Stimulated activated CD4-positive, alpha-beta T cell treated with anti-CD3 and anti-CD28 coated beads, Interleukin-2, amount 100 ng/mL, for 48 hours (primary cell): ENCODE data around the gene TOE1.
"Not testable (repeated sequence)": the region's sequence is repeated elsewhere in the genome, so short reads cannot be mapped to it uniquely, and the experiment has no call there.

Source experiments
- DNase-seq, 2 donors: peaks; one replicate each; pipeline ENCODE4 v3.0.0-alpha.2; 2020

The TOE1 gene

GRCh38 chr1:45356186-45356585, 16.2 kb downstream of the TOE1 start:
- no peak for DNase-seq

DNA sequence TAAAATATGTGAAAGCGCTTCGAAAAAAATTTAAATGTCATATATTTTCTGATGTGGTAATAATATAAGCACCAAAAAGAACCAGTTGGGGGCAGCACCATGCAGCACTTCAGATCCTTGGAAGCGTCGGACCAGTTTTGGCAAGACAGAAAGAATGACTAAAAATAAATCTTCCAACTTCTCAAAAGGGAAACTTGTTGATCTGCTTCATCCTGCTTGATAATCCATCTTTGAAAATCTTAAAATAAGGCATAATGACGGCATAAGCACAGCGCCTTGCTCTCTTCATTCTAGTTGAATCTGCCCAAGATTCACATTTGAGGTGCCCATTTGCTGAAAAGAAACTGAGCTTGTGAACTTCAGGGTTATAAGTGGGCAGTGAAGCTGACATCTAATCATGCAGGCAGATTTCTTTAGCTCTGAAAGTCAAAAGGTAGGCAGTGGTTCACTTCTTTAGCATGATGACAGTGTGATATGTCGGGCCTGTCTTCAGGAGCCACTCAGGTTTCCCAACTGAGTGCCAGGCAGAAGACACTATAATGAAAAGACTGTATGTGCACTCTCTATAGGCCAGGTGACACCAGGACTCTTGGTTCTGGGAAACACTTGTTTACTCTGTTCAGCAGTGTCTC, 20.0 kb downstream of the TOE1 start:
- DNase-seq: peak; percentile 40 to 46

GRCh38 chr1:45360981-45361380, 21.0 kb downstream of the TOE1 start:
- DNase-seq: not testable (repeated sequence)

DNA sequence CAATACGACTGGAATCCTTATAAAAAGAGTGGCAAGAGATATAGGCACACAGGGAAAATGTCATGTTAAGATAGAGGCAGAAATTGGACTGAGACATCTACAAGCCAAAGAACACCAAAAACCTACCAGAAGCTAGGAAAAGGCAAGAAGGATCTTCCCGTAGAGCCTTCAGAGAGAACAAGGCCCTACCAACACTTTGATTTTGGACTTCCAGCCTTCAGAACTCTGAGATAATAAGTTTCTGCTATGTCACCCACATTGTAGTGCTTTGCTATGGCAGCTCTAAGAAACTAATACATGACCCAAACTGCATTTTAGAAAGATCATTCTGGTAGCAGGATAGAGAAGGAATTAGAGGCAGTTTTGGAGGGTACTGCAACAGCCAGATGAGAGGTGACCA, 24.3 kb downstream of the TOE1 start:
- no peak for DNase-seq

DNA sequence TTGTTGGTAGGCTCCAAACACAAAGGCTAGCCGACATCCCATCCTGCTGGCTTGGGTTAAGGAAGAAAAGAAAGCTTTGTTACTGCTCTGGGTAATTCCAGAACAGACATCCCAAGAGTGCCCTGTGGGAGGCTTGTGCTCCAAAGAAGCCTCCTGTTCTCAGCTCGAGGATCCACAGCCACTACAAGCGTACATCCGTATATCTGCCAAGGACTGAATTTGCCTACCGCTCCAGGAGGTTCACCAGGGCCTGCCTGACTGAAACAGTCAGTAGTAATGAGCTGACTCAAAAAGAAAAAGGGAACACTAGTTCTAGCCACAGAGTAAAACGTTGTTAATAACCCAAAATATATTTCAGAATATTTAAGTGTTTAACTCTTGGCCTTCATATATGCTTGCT, 25.1 kb downstream of the TOE1 start:
- no peak for DNase-seq

DNA sequence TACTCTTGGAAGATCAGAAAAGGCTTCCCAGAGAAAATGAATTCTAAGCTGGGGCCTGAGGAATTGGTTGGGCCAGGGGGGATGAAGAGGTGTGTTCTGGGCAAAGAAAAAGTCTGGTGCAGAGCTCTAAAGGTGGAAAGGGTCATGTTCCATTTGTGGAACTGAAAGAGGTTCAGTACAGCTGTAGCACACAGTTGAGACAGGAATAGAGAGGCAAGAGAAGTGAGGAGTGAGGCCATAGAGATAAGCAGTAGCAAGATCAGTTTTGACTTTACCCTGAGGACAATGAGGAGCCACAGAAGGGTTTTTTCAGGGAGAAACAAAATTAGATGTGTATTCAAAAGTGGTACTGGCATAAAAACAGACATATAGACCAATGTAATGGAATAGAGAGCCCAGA, 30.6 kb downstream of the TOE1 start:
- no peak for DNase-seq

DNA sequence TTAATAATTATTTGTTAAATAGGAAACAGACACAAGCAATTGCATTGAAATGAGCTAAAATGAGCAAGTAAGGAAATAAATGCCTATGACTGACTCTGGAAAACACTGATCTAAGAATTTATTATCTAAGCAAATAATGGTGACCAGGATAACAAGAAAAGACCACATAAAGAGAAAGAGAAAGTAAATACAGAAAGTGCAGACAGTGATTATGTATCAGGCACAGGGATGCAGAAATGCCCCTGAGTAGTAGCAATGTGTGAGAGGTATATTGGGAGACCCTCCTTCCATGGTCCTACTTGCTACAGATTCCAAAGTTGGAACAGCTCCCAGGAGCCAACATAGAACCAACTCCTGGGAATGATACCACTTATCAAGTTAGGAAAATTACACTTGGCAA, 33.6 kb downstream of the TOE1 start:
- no peak for DNase-seq

- no peak for DNase-seq
These were observed 35.4 kb downstream of the TOE1 start for GRCh38 chr1:45375104-45376090.

- no peak for DNase-seq
These were observed 38.2 kb downstream of the TOE1 start for GRCh38 chr1:45378184-45378583.

- no peak for DNase-seq
These were observed 39.6 kb downstream of the TOE1 start for GRCh38 chr1:45379524-45379923.

DNA sequence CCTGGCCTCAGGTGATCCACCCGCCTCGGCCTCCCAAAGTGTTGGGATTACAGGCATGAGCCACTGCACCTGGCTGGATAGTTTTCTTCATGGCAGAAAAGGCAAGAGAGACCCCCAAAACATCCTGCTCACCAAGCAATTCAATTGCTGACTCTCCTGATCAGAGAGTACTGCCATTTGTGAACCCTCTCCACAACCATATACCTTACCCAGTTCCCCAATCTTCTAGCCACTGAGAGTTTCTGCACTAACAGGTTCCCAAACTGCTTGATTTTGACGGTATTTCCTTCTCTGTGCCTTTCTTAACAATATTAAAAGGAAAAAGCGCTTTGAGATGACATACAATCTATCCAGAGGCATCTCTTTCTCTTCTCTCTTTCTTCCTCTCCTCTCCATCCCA, 40.2 kb downstream of the TOE1 start:
- DNase-seq: no peak

DNA sequence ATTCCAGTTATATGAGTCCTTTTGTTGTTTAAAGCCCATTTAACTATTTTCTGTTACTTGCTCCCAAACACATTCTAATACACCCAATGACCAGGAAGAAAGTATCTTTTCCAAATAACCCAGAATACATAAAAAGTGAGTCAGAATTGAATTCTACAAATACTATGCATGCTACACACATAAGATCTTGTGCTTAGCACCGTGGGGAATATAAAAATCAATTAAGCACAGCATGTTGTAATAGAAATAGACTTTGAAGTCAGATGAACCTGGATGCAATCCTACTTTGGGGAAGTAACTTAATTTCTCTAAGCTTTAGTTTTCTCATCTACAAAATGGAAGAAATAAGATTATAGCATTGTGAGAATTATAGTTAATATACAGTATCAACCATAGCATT, 40.8 kb downstream of the TOE1 start:
- no peak for DNase-seq

- no peak for DNase-seq
These were observed 41.3 kb downstream of the TOE1 start for GRCh38 chr1:45381243-45381642.

DNA sequence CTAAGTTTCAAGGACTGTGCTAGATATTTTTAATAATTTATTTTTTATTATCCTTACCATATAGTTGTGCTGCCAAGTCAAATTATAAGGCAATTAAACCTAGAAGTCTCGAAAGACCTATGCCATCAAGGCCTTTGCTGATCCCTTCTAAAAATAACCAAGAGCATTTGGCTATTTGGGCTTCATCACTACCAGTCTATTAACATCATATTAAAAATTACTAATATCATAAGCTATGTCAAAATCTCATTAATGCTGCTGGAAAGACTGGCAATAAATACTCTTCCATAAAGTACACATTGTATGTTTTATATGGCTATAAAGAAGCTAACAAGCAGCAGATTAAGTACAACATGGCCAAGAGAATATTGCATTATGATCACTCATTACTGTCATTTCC, 43.2 kb downstream of the TOE1 start:
- DNase-seq: no peak

GRCh38 chr1:45384213-45384612, 44.2 kb downstream of the TOE1 start:
- DNase-seq: not testable (repeated sequence)

GRCh38 chr1:45385302-45385701, 45.3 kb downstream of the TOE1 start:
- DNase-seq: no peak

GRCh38 chr1:45386219-45386618, 46.2 kb downstream of the TOE1 start:
- DNase-seq: no peak
